IPS-NIHi11 (cell line): ENCODE data around the gene PIK3IP1.

ENCODE experiments used
- DNase-seq: peaks from one replicate; pipeline ENCODE4 v3.0.0; 2012; ENCODE audit warnings: mixed read lengths, low spot score

Gene PIK3IP1

DNA sequence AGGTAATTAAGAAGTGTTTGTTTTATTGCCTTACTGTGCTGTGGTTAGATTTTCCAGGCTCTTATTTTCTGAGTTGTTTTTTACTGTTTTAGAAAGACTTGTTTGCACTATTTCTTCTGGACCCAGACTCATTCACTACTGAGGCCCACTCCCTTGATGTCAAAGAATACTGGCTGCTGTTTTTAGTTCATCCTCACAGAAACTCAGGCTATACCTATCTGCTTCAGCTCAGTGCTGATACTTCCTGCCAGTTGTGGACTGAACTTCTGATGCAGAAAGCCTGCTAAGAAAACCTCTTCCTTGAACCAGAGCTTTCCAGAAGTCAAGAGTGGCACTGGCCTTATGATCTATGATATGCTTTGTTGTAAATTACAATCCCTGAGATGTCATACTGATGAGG, 15.9 kb upstream of the PIK3IP1 start:
- DNase-seq = no peak

- no peak for DNase-seq
Measured at GRCh38 chr22:31305194-31305593, 12.9 kb upstream of the PIK3IP1 start.

- no peak for DNase-seq
Measured at GRCh38 chr22:31302537-31302936, 10.2 kb upstream of the PIK3IP1 start.

DNA sequence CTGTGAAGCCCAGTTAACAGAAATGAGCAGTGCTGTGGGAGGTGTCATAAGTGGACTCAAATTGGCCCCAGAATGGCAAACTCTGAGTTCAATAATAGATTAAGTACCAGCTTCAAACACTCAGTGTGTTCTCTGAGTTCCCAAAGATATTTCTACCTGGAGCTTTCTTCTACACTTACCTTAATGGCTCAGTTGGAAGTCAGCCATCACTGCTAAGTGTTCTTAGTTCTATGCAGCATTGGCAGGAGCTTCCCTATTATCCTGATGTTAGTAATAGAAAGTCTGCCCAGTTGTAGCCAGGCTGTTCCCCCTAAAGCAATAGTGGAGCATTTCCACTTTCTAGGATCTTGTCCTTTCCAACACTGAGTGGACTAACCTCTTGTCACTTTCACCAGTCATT, 9.7 kb upstream of the PIK3IP1 start:
- no peak for DNase-seq

DNA sequence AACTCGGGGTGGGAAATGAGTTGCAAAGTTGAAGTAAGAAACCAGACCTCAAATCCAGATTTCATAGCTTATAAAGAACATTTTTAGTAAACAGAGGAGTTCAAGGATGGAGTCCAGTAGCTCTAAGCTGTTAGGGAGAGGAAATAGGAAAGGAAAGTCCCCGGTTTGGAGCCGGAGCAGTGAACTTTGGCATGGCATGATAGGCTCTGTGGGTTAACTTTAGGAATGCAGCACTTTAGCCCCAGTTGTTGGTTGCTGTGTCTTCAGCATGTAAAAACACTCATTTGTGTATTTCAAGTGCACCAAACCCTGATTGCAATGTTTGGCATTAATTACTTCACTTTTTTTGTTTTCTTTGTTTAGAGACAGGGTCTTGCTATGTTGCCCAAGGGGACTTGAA, 8.6 kb upstream of the PIK3IP1 start:
- DNase-seq = no peak

DNA sequence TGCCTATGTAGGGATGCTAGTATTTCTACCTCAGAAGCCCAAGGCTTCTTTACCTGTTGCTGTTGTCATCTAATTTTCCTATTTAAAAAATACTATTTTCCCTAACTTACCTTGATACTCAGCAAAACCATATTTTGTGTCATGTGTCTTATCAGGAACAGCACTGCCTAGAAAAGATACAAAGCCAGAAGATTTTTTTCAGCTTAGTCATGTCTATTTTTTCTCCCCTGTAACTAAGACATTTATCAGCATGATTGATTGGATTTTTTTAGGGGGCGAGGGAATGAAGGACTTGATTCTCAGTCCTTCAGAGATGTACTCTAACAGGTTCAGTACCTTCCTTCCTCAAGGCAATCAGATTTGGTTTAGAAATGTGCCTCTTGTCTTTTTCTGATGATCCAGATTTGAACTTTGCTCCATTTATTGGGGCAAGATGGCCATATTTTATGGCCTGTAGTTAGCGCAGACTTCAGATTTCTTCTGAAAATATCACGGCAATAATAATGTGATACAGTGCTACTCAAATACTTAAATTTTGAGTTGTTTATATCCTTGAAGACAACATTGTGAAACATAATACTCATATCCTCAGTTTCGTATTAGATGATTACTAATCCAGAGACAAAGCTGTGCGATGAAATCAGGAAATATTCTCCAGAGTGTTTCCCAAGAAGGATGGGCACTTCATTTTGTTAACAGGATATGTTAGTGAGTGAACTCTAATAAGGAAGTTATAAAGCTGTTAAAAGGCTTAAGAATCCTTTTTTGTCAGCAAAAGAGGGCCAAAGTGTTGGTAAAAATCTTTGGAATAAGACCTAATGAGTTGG, 3.8 kb upstream of the PIK3IP1 start:
- DNase-seq = no peak

DNA sequence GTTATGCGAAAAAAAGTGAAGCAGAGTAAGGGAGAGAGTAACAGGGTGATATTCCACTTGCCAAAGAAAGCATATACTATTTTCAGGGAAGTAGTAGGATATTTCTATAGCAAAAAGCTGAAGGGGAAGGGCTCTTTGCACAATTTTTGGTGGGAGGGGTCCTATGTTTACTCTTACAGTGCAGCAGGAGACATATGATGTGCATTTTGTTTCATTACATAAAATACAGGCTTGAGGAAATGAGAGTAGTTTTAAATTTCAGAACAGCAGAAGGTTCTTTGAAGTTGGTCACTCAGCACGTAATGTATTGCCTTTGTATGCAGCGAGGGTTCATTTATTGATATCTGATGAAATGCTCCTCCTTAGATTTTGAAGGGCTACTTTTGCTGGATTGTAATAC, 3.1 kb upstream of the PIK3IP1 start:
- DNase-seq = no peak

DNA sequence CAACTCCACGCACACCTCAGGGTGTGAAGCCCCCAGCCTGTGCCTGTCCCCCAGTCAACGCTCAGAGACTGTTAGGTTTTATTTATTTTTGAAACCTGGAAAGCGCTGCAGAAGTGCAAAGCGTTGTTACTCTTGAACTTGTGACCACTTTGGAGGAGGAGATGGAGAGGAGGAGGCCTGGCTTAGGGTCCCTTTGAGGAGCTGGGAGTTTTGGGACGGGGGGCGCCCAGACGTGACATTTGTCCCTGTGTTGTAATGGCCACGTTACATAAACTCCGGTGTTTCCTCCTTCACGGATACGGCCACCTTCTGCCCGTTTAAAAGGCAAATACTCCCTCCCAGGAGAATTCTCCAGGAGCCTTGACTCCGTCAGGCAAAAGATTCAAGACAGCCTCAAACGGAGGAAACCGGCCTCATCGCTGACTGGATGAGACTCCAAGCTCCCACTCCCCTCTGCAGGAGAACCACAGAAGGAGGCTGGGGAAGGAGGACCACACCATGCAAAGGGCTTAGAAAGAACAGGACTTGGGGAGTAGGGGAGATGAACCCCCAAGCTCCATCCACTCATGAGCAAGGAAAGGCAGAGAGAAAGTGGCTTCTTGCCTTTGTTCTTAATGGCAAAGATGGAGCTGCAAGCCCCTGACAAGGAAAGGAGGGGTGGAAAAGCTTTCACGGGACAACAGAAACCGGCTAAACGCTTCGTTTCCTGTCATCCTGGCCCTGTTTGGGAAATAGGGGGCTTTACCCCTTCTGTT, 630 bp downstream of the PIK3IP1 start:
- DNase-seq = no peak

DNA sequence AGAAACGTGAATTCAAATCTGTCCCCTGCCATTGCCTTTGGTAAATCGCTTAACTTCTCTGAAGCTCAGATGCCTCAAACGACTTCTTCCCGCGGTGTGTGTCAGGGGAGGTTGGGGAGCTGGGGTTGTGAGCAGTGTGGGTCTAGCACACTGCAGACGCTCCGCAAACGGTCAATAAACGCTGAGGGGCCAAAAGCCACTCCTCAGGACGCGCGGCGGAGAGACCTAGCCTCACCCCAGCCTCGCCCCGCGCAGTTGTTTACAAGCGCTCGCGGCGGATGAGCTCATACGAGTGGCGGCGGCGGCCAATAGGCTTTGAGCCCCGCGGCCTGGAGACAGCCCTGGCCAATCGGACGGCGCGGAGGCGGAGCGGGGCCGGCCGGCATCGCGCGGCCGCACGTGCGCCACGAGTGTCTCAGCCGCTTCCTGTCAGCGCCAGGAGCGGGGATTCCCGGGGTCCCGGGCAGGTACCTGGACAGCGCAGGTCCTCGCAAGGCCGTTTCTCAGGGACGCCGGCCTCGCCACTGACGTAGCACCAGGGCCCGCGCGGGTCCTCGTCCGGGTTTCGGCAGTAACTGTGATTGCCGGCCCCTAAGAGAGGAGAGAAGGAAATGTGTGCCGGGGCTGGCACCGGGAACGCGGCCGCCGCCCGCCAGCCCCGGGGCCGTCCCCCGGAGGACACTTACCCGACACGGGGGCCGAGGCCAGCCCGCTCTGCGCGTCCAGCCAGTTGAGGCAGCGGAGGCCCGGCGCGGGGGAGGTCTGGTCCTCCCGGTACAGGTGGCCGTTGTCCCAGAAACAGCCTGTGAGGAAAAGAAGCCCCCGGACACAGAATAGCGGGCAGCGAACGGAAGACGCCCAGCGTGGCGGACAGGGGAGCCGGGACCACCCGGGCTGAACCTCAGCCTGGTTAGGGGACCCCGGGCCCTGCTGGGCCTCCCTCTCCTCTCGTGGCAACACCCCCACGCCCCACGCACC, 1.5 kb downstream of the PIK3IP1 start:
- peak; percentile 96 for DNase-seq

DNA sequence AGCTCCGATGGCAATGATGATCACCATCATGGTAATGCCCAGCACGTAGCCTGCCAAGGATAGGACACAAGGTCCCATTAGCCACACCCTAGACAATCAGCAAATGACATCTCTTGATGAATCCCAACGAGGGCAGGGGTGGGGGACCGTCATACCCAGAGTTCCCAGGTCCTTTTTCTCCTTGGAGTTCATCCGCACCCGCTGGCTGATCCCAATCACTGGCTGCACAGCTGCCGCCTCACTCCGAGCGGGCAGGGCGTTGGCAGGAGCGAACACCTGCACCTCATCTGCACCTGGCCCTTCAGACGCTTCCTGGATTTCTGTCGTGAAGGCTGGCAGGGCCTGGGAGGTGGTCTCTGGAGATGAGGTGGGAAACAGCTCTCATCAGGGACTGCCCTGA, 2.9 kb downstream of the PIK3IP1 start:
- DNase-seq = no peak

GRCh38 chr22:31288496-31289240, 3.6 kb downstream of the PIK3IP1 start:
- DNase-seq = no peak

DNA sequence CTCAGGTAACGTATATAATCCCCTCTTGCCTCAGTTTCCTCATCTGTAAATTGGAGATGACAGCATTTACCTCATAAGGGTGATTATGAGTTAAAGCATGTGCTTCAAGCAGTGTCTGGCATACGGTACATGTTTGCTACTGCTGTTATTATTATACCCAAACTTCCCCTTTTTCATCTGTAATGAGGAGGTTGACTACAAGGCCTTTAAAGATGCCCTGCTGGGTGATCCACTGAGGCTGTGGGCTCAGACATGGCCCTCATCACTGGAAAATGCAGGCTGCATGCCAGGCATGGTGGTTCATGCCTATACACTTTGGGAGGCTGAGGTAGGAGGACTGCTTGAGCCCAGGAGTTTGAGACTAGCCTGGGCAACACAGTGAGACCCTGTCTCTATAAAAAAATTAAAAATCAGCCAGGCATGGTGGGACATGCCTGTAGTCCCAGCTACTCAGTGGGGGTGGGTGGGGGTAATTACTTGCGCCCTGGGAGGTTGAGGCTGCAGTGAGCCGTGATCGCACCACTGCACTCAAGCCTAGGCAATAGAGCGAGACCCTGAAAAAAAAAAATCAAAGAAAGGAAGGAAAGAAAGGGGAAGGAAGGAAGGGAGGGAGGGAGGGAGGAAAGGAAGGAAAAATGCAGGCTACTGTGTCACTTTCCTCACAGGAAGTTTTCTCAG, 4.3 kb downstream of the PIK3IP1 start:
- DNase-seq = no peak

GRCh38 chr22:31286360-31287255, 5.7 kb downstream of the PIK3IP1 start:
- no peak for DNase-seq

GRCh38 chr22:31284281-31285155, 7.8 kb downstream of the PIK3IP1 start:
- DNase-seq = no peak

GRCh38 chr22:31282748-31283468, 9.4 kb downstream of the PIK3IP1 start:
- DNase-seq = no peak

DNA sequence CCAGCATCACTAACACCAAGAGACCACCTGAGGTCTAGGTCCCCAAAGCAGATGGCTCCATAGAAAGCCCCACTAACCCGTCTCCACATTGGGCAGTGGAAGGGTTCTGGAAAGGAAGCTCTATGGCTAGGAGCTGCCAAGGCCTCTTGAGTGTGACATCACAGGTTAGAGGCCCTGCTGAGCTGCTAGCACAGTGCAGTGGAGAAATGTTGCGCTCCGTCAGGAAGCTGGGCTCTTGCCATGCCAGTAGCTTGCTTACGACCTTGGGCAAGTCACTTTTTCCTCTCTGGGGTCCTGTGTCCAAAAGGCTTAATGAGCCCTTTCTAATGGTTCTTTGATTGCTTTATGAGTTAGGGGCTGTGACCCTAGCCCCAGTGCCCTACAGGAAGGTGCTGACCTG, 10.6 kb downstream of the PIK3IP1 start:
- DNase-seq = no peak

DNA sequence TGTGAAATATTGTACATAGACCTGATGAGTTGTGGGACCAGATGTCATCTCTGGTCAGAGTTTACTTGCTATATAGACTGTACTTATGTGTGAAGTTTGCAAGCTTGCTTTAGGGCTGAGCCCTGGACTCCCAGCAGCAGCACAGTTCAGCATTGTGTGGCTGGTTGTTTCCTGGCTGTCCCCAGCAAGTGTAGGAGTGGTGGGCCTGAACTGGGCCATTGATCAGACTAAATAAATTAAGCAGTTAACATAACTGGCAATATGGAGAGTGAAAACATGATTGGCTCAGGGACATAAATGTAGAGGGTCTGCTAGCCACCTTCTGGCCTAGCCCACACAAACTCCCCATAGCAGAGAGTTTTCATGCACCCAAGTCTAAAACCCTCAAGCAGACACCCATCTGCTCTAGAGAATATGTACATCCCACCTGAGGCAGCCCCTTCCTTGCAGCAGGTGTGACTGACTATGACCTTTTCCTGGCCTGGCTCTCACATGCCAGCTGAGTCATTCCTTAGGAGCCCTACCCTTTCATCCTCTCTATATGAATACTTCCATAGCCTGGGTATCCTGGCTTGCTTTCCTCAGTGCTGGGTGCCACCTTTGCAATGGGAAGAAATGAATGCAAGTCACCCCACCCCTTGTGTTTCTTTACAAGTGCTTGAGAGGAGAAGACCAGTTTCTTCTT, 12.3 kb downstream of the PIK3IP1 start:
- DNase-seq = no peak

DNA sequence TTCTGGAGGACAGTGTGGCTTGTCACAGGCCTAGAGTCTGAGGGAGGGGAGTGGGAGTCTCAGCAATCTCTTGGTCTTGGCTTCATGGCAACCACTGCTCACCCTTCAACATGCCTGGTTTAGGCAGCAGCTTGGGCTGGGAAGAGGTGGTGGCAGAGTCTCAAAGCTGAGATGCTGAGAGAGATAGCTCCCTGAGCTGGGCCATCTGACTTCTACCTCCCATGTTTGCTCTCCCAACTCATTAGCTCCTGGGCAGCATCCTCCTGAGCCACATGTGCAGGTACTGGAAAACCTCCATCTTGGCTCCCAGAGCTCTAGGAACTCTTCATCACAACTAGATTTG, 13.0 kb downstream of the PIK3IP1 start:
- DNase-seq = no peak
